GM19099 (cell line): ENCODE results near the gene PIM3.

Experiments
- POLR2A ChIP-seq: IDR thresholded peaks from 3 replicates; pipeline ENCODE4 v1.6.1; 2011; ENCODE audit warnings: low read depth; ENCODE audit not compliant: insufficient read length; ENCODE audit errors: extremely low read depth

Gene PIM3

DNA sequence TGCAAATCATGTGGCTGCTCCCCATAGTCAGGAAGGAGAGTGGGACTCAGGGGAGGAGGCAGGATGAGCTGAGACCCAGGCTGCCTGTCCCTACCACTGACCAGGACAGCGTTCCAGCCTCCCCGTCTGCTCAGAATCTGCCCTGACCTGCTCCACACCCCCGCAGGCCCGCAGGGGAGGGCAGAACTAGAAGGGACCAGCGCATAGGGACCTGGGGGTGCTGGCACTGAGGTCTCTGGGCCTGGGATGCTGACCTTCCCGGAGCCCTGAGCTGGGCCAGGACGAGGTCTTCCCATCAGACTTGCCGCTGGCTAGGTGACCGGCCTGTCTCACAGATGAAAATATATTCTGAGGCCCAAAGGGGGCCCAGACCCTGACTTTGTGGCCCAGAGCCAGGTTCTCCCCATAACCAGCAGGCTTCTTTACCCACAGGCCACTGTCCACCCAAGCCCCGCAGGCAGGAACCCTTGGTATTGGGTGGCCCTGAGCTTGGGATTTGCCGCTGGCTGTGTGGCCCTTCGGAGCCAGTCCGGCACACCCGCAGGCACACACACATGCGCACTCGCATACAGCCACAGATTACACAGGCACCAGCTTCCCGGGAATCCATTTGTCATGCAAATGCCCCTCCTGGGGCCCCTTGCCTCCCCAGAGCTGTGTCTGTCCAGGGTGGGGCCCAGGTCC lies 13.8 kb upstream of the PIM3 start:
- no peak for TF ChIP-seq POLR2A

DNA sequence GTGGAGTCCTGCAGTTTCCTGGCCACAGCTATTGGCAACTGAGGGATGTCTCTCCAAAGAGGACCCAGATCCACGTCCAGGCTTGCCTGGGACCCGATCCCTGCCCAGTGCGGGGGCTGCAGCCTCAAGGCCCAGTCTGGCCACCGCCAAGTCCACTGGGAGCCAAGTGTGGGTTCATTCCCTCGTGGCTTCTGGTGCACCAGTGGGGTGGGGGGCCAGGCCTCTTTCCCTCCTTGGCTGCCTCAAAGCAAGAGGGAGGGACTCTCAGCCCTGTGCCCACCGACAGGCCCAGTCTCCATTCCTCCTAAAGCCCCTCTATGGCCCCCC lies 13.3 kb upstream of the PIM3 start:
- no peak for TF ChIP-seq POLR2A

DNA sequence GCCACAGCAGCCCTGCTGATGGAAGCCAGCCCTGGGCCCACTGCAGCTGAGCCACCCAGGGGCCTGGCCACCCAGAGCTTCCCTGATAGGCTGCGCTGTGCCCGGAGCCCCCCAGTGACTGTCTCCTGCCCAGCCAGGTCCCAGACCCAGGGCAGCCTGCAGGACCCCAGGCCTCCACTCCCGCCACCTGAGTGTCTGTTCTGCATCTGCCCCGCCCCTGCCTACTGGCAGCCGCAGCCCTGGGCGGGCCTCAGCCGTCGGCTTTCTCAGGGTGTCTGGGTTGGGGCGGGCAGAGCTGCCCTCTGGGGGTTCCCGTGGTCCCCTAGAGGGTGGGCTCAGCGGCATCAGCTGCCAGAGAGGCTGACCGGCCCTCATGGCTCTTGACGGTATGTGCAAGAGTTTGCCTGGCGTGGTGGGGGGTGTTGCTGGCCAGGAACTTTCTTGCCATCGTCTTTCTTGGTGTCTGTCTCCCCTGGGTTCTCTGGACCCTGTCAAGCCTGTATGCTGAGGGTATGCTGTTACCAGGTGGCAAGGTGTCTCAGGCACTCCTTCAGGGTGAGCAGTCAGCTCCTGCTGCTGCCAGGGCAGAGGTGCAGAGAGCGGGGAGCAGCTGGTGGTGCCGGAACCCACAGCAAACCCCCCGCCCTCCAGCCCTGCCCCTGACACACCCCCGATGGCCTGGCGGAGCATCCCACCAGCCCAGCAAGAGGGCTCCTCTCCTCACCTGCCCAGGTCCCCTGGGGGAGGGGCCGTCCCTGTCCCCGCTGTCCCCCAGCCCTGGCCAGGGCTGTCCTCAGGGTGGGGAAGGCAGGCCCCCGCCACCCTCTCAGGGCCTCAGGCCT lies 12.2 kb upstream of the PIM3 start:
- no peak for TF ChIP-seq POLR2A

DNA sequence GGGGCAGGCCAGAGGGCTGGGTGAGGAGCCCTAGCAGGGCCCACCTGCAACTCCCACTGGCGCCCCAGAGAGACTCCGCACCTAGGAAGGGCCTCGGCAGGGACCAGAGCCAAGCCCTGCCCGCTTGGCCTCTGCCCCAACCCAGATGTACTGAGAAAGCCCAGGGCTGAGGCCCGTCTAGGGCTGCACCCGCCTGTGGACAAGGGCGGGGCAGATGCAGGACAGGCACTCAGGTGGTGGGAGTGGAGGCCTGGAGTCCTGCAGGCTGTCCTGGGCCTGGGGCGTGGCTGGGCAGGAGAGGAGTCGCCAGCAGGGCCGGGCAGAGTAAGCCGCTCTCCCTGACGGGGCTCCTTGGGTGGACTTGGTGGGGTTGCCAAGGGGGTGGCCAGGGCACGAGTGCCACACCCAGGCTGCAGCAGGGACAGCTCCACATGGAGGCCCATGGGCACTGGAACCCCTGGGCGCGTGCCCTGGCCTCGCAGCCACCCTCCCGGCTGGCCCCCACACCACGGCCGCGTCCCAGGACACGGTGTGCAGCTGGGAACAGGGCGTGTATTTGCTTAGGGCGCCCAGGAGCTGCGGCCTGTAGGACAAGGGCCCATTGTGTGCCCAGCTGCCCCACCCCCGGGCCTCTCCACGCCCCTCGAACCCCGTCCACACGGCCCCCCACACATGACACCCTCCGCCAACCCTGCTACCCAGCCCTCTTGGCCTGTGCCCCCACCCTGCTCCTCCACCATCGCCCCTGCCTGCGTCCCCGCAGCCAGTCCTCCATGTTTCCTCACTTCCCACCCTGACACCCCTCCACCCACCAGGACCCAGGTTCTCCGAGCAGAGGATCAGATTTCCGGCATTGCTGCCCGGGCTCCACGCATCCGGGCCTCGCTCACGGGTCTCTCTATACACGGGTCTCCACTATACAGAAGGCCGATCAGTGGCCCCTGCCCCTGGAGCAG lies 11.3 kb upstream of the PIM3 start:
- no peak for TF ChIP-seq POLR2A

DNA sequence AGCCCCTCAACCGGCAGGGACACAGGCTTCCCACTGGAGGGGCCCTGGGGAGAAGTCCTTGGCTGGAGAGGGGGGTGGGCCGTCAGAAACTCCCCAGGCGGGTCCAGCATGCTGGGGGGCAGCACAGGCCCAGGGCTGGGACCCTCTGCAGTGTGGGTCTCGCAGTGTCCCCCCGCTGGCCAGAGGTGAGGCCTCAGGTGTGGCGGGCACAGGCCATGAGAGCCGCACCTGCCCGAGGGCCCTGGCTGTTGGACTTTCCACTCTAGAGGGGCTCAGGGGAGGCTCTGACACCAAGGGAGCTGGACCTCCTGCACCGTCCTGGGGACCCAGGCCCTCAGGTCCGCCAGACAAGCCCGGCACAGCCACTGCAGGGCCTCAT lies 10.7 kb upstream of the PIM3 start:
- TF ChIP-seq POLR2A, result no peak

GRCh38 chr22:49950396-49950994 lies 10.1 kb upstream of the PIM3 start:
- no peak for TF ChIP-seq POLR2A

DNA sequence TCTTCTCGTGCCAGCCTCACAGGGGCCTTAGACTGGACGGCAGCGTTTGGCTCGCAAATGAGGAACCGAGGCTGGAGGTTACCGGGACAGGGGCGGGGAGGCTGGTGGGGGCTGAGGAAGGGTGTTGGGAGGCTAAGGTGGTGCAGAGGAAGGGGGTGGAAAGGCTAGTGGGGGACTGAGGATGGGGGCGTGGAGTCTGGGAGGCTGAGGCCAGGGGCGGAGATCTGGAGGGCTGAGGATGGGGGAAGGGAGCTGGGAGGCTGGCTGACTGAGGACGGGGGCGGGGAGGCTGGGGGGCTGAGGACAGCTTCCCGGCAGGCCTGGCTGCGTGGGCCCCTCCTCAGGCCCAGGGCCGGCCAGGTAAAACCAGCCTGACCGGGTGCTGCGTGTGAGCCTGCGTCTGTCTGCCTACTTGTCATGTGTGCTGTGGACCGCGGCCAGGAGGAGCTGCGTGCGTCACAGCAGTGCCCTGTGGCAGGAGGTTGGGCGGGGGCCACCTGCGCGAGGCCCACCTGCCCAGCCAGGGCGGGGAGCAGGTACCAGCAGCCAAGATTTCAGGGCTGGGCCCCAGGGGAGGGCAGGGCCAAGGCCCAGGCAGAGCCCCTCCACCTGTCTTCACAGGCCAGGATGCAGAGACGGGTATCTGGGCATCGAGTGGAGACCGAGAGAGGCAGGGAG lies 9.4 kb upstream of the PIM3 start:
- TF ChIP-seq POLR2A, result no peak

GRCh38 chr22:49951678-49951985 lies 8.9 kb upstream of the PIM3 start:
- no peak for TF ChIP-seq POLR2A

DNA sequence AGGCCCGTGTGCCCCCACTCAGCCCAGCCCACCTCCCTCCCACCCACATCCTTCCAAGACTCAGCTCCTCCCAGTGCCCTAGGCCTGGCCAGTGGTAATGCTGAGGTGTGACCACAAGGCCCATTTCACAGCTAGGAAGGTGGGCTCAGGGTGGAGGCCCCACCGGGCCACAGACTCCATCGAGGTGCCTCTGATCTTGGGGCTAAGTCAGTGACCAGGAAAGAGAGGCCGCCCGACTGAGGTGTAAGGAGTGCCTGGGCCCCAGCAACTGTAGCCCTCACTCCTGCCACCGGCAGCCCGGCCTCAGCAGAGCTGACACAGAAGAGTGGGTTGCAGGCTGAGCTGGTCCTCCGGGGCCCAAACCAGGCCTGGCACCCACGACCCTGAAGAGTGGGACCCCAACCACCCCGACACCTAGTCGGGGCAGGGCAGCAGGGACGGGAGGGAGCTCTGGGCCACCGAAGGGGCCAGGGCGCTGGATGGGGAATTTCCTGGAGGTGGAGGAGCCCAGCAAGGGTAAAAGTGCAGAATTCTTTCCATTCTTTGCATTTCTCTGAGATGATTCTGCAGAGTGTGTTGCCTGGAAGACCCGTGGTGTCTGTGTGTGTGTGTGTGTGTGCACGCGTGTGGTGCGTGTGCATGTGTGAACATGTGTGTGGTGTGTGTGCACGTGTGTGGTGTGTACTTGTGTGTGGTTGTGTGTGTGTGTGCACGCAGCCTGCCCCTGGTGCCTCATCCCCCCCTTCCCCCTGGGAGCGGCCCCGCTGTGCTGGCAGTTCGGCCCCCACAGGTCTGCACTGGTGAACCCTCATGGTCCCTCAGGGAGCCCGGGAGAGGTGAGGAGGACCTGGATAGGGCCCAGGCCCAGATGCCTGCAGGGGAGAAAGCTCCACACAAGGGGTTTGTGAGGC lies 8.3 kb upstream of the PIM3 start:
- no peak for TF ChIP-seq POLR2A

- no peak for TF ChIP-seq POLR2A
Measured at GRCh38 chr22:49953027-49953679, 7.4 kb upstream of the PIM3 start.

- no peak for TF ChIP-seq POLR2A
Measured at GRCh38 chr22:49953680-49954344, 6.8 kb upstream of the PIM3 start.

- TF ChIP-seq POLR2A, result no peak
Measured at GRCh38 chr22:49954354-49954753, 6.2 kb upstream of the PIM3 start.
